IMR-90 (cell line): Measurements from ENCODE around the gene CHRDL1.

Experiments
- BHLHE40 ChIP-seq: fragments of 150-350 bp; IDR thresholded peaks from 2 replicates; pipeline ENCODE4 v1.6.1; 2016; ENCODE audit warnings: mild to moderate bottlenecking, low read depth, low read length
- CEBPB ChIP-seq: IDR thresholded peaks from 2 replicates; pipeline ENCODE4 v1.6.1; 2012; ENCODE audit warnings: low read depth, low read length, improper control_type of control experiment
- CHD1 ChIP-seq: IDR thresholded peaks from 2 replicates; pipeline ENCODE4 v1.6.1; 2012; ENCODE audit warnings: low read depth, low read length, improper control_type of control experiment
- FOS ChIP-seq: fragments of 150-350 bp; IDR thresholded peaks from 2 replicates; pipeline ENCODE4 v1.6.1; 2016; ENCODE audit warnings: low read depth, low read length
- MAFK ChIP-seq: IDR thresholded peaks from 2 replicates; pipeline ENCODE4 v1.6.1; 2012; ENCODE audit warnings: low read depth, low read length, improper control_type of control experiment
- MAZ ChIP-seq: IDR thresholded peaks from 2 replicates; pipeline ENCODE4 v1.6.1; 2012; ENCODE audit warnings: low read depth, mild to moderate bottlenecking, low read length, improper control_type of control experiment, moderate library complexity, borderline replicate concordance
- MXI1 ChIP-seq: IDR thresholded peaks from 2 replicates; pipeline ENCODE4 v1.6.1; 2012; ENCODE audit warnings: low read depth, mild to moderate bottlenecking, low read length, moderate library complexity, borderline replicate concordance
- POLR2A ChIP-seq: IDR thresholded peaks from 2 replicates; pipeline ENCODE4 v1.6.1; 2012; ENCODE audit warnings: mild to moderate bottlenecking, low read depth, low read length
- RAD21 ChIP-seq: IDR thresholded peaks from 2 replicates; pipeline ENCODE4 v1.6.1; 2012; ENCODE audit warnings: low read length, improper control_type of control experiment
- RCOR1 ChIP-seq: IDR thresholded peaks from 2 replicates; pipeline ENCODE4 v1.6.1; 2012; ENCODE audit warnings: mild to moderate bottlenecking, low read length, improper control_type of control experiment; ENCODE audit not compliant: insufficient replicate concordance
- RFX5 ChIP-seq: IDR thresholded peaks from 2 replicates; pipeline ENCODE4 v1.8.0; 2012; ENCODE audit warnings: low read depth, mild to moderate bottlenecking, low read length, moderate library complexity
- TF ChIP-seq, protein P1 (sequence below): fragments of 150-350 bp; IDR thresholded peaks from 2 replicates; pipeline ENCODE4 v1.6.1; 2016; ENCODE audit warnings: low read depth, mild to moderate bottlenecking, low read length, moderate library complexity, borderline replicate concordance
- TF ChIP-seq, protein P2 (sequence below): conservative IDR thresholded peaks from 2 replicates; pipeline ENCODE4 v1.5.1; 2012; ENCODE audit warnings: mild to moderate bottlenecking, low read depth, low read length, improper control_type of control experiment
- TF ChIP-seq, protein P3 (sequence below): fragments of 150-350 bp; IDR thresholded peaks from 2 replicates; pipeline ENCODE4 v1.6.1; 2017; ENCODE audit warnings: mild to moderate bottlenecking, antibody characterized with exemption, low read length, low read depth

DNA sequence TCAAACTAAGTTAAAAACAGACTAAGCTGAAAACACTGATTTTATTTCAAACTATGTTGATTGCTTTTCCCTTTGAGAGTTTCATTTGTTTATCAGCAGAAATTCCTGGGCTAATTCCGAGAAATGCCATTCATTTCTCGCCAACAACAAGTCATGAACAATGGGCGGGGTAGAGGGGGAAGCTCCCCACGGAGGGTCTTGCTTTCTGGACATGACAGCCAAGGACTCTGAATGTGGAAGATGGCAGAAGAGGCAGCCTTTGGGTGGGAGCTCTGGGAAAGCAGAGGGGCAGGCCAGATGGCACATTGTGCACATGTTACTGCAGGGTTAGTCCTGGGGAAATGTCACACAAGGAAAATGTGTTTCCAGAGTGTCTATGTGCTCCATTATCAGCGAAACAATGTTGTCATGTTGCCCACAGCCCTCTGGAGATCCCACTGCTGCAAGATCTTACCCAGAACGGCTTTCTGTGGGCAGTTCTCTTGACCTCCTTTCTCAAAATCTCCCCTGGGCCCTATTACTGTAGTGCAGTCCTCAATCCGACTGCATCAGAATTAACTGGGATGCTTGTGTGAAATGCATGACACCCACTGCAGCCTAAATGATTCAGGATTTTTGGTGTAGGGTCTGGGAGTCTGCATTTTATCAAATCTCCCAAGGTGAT lies 45.0 kb downstream of the CHRDL1 start:
- TF ChIP-seq, protein P1, sequence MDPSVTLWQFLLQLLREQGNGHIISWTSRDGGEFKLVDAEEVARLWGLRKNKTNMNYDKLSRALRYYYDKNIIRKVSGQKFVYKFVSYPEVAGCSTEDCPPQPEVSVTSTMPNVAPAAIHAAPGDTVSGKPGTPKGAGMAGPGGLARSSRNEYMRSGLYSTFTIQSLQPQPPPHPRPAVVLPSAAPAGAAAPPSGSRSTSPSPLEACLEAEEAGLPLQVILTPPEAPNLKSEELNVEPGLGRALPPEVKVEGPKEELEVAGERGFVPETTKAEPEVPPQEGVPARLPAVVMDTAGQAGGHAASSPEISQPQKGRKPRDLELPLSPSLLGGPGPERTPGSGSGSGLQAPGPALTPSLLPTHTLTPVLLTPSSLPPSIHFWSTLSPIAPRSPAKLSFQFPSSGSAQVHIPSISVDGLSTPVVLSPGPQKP = no peak
- TF ChIP-seq MAZ (no peak), POLR2A (no peak), MAFK (no peak), RFX5 (no peak), BHLHE40 (no peak), CEBPB (no peak), MXI1 (no peak), RCOR1 (no peak), RAD21 (no peak), CHD1 (no peak), FOS (no peak)
- TF ChIP-seq, protein P2, sequence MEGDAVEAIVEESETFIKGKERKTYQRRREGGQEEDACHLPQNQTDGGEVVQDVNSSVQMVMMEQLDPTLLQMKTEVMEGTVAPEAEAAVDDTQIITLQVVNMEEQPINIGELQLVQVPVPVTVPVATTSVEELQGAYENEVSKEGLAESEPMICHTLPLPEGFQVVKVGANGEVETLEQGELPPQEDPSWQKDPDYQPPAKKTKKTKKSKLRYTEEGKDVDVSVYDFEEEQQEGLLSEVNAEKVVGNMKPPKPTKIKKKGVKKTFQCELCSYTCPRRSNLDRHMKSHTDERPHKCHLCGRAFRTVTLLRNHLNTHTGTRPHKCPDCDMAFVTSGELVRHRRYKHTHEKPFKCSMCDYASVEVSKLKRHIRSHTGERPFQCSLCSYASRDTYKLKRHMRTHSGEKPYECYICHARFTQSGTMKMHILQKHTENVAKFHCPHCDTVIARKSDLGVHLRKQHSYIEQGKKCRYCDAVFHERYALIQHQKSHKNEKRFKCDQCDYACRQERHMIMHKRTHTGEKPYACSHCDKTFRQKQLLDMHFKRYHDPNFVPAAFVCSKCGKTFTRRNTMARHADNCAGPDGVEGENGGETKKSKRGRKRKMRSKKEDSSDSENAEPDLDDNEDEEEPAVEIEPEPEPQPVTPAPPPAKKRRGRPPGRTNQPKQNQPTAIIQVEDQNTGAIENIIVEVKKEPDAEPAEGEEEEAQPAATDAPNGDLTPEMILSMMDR = no peak
- TF ChIP-seq, protein P3, sequence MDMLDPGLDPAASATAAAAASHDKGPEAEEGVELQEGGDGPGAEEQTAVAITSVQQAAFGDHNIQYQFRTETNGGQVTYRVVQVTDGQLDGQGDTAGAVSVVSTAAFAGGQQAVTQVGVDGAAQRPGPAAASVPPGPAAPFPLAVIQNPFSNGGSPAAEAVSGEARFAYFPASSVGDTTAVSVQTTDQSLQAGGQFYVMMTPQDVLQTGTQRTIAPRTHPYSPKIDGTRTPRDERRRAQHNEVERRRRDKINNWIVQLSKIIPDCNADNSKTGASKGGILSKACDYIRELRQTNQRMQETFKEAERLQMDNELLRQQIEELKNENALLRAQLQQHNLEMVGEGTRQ = no peak
